ENCODE data around the gene MYBPC3.

DNA sequence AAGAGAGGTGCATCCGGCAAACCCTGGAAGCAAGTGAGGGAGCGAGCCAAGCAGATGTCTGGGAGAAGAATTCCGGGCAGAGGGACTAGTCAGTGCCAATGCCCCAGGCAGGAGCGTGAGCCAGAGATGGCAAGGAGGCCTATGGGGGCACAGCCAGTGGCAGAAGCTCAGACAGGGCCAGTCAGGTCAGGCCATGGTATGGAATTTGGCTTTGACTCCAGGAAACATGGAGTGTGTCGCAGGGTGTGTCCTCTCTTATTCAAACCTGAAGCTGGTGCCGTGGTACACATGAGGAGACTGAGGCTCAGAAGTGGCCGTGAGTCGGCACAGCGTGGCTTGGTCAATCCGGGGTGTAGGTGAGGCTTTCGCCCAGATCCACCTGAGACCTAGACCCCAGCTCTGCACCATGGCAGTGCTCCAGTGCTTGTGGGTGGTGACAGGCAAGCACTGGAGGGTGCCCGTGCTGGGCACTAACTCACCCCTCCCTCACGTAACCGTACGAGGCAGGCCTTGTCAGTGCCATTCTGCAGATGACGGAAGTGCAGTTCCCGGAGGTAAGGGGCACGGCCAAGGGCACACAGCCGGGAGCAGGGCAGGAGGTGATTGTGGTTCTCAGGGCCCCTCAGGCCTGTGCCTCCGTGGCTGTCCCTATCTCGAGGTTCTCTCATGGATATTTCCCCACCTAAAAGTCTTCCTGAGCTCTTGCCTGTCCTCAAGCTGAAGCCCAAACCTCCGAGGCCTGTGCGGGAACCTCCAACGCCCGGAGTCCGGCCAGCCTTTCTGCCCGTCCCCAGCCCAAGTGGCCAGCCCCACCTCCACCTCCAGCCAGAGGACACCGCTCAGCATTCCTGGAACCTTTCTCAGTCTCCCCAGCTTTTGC, 36.4 kb upstream of the MYBPC3 start:
- TF ChIP-seq POLR2AphosphoS5 (IDR thresholded peaks at IDR 0.05) = no peak
- TF ChIP-seq POLR2A (IDR thresholded peaks at IDR 0.05) = no peak
- no peak for TF ChIP-seq CTCF (IDR thresholded peaks at IDR 0.05)
- no peak for TF ChIP-seq EP300 (IDR thresholded peaks at IDR 0.05)
